GM19035 (cell line): ENCODE results near the gene NPM1.
"Not testable (repeated sequence)": the region's sequence is repeated elsewhere in the genome, so short reads cannot be mapped to it uniquely, and the experiment has no call there.

ENCODE experiments used
- ATAC-seq: cut with Tn5 transposase; IDR thresholded peaks from one replicate; pipeline ENCODE4 v1.9.1; 2021; ENCODE audit not compliant: unreplicated experiment

The NPM1 gene

DNA sequence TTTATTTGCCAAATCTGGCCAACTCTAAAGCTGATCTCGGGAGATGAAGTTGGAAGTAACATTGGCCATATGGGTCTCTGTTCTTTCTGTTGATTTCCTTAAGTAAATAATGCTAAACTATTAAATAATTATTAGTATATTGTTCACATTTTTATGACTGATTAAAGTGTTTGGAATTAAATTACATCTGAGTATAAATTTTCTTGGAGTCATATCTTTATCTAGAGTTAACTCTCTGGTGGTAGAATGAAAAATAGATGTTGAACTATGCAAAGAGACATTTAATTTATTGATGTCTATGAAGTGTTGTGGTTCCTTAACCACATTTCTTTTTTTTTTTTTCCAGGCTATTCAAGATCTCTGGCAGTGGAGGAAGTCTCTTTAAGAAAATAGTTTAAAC, 22.5 kb downstream of the NPM1 start:
- no peak for ATAC-seq

- no peak for ATAC-seq
Observed at GRCh38 chr5:171412186-171412585, 24.5 kb downstream of the NPM1 start.

- ATAC-seq, result no peak
Observed at GRCh38 chr5:171413153-171413910, 25.7 kb downstream of the NPM1 start.

DNA sequence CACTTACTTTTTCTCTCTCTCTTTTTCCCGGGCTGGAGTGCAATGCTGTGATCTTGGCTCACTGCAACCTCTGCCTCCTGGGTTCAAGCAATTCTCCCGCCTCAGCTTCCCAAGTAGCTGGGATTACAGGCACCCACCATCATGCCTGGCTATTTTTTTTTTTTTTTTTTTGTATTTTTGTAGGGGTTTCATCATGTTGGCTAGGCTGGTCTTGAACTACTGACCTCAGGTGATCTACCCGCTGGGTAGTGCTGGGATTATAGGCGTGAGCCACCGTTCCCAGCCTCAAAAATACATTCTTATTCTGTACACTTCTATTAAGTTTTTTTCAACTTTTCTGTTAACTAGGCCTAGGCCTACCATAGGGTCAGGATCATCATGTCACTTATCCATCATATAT, 26.3 kb downstream of the NPM1 start:
- not testable (repeated sequence) for ATAC-seq

DNA sequence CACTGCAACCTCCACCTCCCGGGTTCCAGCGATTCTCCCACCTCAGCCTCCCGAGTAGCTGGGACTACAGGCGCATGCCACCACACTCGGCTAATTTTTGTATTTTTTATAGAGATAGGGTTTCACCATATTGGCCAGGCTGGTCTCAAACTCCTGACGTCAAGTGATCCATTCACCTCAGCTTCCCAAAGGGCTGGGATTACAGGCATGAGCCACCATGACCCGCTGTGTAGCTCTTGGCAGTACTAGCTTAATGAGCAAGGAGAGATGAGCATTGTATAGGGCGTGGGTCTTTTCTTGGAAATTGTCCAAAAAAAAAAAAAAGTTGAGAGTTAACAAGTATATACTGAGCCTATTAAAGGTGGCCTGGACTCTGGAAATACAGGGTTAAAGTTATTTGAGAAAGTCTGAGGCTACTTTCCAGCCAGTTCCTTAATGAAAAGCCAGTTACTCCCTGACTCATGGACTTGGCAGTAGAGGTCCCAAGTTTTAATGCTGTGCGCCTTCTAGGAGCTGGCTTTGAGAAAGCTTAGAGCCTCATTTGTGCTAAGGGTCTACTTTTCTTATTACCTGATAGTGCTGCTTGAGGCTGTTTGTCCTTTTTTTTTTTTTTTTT, 27.6 kb downstream of the NPM1 start:
- no peak for ATAC-seq

- ATAC-seq, result no peak
Observed at GRCh38 chr5:171416160-171417049, 28.8 kb downstream of the NPM1 start.

GRCh38 chr5:171418316-171418981, 30.8 kb downstream of the NPM1 start:
- ATAC-seq, result peak; percentile 75

GRCh38 chr5:171418982-171419687, 31.5 kb downstream of the NPM1 start, which contains the start of gene FGF18:
Gene FGF18 (plus strand): TSS chr5:171419647. CDS start chr5:171420200, 553 bp downstream.
- ATAC-seq, result peak; percentile 48

GRCh38 chr5:171419688-171420430, 32.2 kb downstream of the NPM1 start:
- ATAC-seq, result peak; percentile 31

DNA sequence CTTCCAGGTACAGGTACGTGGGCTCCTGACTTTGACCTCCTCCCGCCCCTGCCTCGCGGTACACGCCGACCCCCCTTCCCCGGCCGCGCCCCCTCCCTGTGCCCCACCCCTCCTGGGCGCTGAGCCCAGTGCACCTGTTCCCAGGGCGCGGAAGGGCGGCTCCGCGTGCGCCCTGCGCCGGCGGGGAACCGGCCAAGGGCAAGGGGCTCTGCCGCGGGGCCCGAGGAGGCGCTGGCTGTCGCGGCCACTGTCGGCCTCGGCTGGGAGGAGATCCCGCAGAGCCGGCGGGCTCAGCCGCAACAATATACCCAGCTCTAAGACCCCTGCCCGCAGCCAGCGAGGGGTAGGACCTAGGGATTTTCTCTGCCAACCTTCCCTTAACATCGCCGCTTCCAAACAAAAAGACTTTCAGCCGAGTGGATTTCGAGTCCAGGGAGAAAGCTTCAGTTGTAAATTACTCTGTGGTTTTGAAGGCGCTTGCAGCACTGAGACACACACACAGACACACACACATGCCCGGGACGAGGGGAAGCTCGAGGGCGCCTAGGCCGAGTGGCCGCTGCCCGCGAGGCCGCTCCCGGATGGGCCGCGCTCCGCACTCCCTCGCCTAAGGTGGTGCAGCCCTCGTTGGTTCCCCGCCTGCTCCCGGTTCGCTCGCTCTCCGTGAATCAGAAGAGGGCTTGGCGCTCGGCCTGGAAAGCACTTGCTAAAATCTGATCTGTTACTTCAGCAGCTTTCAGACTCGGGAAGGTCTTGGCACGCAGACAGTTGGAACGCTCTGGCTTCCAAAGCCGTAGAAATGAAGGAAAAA, 33.0 kb downstream of the NPM1 start:
- ATAC-seq, result no peak

DNA sequence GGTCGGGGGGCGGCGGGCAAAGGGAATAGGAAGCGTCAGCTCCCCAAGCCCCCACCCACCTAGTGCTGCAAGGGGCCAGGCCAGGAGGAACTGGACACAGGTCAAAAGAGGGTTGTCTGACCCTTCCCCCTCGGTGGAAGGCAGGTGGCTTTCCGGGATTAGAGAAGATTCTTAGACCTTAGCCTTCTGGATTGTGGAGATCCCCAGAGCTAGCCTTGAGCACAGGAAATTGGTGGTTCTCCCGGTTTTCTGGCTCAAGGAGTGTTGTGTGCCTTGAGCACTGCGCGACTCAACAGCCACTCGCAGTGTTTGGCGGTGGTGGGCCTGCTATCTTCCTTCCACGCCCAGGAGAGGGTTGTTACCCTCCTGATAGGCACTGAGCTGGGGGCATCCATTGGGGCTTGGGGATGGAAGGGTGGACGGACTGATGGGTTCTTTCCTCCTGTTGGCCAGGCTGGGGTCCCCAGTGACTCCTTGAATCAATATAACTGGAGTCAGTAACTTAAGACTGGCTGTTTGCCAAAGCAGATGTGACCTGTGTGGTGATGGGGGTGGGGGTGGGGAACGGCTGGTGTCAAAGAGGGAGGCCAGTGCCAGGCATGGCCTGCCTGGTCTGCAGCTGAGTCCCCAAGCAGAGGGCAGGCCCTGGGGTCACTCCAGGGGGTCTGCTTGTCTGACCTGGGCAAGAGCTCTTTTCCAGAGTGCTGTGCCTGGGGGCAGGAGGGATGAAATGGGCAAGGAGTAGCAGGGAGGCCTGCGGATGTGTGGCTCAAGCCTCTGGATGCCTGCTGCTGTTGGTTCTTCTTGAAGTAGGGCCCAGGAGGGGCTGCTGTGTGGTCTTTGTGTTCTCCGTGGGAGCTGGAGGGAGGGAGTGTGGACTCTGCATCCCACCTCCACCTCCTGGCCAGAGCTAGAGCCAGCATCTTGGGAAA, 33.9 kb downstream of the NPM1 start:
- ATAC-seq, result no peak

- ATAC-seq, result no peak
Observed at GRCh38 chr5:171422495-171422894, 34.8 kb downstream of the NPM1 start.

GRCh38 chr5:171422902-171423663, 35.4 kb downstream of the NPM1 start:
- no peak for ATAC-seq

- ATAC-seq, result no peak
Observed at GRCh38 chr5:171424726-171425125, 37.1 kb downstream of the NPM1 start.

DNA sequence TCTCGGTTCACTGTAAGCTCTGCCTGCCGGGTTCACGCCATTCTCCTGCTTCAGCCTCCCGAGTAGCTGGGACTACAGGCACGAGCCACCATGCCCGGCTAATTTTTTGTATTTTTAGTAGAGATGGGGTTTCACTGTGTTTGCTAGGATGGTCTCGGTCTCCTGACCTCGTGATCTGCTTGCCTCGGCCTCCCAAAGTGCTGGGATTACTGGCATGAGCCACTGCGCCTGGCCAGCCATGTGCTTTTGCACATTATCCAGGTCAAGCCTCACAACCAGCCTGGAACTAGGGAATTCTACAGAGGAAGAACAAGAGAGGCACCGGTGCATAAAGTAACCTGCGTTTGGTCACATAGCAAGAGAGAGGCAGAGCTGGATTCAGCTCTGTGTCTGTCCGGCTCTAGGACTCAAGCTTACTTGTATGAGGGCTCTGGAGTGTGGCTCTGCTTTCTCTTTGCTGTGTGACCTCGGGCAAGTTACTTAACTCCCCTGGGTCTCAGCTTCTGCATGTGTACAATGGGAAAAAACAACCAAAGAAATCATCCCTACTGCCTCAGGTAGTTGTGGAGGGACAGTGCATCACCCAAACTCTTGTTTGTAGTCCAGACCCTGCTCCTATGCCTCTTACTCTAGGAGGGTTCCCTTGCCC, 38.1 kb downstream of the NPM1 start:
- no peak for ATAC-seq

DNA sequence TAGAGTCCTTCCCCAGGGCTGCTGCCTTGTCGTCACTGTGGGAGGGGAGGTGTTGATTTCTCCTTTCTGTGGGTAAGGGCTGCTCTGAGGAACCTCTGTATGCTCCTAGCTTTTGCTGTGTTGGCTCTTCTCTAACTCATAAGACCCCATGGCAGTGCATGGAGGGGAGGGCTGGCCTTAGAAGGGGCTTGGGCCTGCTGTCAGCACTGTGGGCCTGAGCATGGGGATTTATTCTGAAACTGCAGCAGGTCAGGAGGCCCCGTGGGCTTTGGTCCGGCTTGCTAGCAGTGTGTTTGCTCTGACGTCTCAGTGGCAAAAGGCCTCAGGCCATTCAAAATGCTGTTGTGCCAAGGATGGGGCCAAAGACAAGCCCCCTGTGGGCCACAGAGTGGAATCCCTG, 38.6 kb downstream of the NPM1 start:
- no peak for ATAC-seq

DNA sequence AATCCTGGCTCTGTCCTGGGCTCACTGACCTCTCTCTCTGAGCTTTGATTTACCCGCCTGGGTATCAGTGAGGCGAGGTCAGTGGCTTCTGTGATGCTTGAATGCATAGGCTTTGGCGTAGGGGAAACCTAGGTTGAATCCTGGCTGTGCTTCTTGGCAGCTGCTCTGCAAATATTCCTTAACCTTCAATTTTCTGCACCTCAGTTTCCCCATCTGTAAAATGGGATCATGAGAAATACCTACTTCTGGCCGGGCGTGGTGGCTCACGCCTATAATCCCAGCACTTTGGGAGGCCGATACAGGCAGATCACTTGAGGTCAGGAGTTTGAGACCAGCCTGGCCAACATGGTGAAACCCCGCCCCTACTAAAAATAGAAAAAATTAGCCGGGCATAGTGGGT, 39.0 kb downstream of the NPM1 start:
- no peak for ATAC-seq
